ENCODE measurements around the gene BOD1L1. TPM values are rescaled to one million over a fixed set of nuclear protein-coding genes. Genes with fewer than 3 reads are reported as not detected.

The BOD1L1 gene
- 10 to 100 TPM; 29.6 to 46.2 (median 39.3) TPM for total RNA-seq
- long read RNA-seq, donor 1, partial matches to known transcripts = 57 of 64 reads
- long read RNA-seq, donor 1, other reads (novel, unspliced or antisense) = 7 of 64 reads
- long read RNA-seq, donor 2, partial matches to known transcripts = 1 of 1 reads
- long read RNA-seq, donor 2, other reads (novel, unspliced or antisense) = 0 of 1 reads

DNA sequence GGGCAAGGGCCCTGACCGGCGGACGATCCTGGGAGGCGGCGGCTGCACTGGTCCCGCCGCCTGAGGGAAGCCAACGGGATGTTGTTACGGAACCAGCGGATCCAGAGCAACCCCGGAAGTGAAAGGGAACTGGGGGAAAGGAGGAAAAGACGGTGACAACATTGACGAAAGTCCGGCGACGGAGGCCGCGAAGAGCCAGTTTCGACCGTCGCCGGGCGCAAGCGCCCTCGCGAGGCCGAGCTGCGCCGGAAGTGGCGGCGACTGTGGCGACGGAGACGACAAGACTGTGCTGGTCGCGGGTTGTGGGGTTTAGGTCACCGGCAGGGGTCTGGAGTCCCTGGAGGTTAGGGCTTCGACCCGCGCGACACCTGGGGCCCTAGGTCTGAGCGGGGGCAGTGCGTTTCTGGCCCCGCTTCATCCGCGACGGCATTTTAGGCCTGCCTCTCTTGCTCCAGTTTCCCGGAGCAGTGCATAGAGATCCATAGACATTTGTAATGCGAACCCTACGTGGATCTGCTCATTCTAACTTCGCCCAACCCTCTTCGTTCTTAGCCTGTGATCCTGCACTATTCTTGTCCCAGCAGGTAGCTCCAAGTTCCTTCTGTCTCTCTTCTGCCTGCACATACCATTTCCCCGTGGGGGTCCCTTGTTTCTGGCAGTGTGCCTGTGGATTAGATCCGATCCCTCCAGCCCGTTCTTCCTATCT is at the start of gene BOD1L1:
Gene BOD1L1, minus strand, starts transcription at position 120 of the 706 bp plus-strand sequence. CDS start 138 bp downstream, outside the sequence.
- Histone ChIP-seq H3K9me3 (no peaks in the 10 kb centered on the region), H3K4me3 (peak within 1 kb of the TSS; percentile 54), H3K36me3 (ENCODE audit: low read depth) (no peaks in the 10 kb centered on the region), H3K4me1 (ENCODE audit: low read depth) (peaks cover 10% of the 10 kb centered on the region)
- intact Hi-C loops (cut with DNase I, micrococcal nuclease) = no loop called here
- ATAC-seq (peak; percentile 99), DNase-seq (peak; percentile 92 to 94 (median 93))
- TF ChIP-seq, protein P1, sequence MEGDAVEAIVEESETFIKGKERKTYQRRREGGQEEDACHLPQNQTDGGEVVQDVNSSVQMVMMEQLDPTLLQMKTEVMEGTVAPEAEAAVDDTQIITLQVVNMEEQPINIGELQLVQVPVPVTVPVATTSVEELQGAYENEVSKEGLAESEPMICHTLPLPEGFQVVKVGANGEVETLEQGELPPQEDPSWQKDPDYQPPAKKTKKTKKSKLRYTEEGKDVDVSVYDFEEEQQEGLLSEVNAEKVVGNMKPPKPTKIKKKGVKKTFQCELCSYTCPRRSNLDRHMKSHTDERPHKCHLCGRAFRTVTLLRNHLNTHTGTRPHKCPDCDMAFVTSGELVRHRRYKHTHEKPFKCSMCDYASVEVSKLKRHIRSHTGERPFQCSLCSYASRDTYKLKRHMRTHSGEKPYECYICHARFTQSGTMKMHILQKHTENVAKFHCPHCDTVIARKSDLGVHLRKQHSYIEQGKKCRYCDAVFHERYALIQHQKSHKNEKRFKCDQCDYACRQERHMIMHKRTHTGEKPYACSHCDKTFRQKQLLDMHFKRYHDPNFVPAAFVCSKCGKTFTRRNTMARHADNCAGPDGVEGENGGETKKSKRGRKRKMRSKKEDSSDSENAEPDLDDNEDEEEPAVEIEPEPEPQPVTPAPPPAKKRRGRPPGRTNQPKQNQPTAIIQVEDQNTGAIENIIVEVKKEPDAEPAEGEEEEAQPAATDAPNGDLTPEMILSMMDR (IDR thresholded peaks at IDR 0.05) = peak; percentile 38

DNA sequence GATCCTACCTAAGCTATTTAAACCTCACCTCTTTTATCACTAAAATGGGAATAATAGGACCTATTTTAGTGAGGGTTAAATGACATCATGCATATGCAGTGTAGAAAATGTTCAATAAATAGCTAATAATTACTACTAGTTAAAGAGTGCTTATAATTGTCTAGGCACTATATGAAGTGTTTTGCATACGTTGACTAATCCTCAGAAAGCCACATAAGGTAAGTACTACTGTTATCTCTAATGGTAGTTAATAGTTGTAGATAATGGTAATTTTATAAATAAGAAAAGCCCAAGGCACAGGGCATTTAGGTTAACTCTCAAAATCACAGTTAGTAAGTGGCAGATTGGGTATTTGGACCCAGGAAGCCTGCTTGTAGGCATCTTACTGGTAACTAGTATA is 47.4 kb upstream of the BOD1L1 start:
- no peak for DNase-seq
- ATAC-seq = no peak
- no peak overlapping the region for H3K4me3 ChIP-seq
- H3K9me3 ChIP-seq = no peaks in the 10 kb centered on the region
- intact Hi-C loops (cut with DNase I, micrococcal nuclease) = no loop called here
- TF ChIP-seq, protein P1 (IDR thresholded peaks at IDR 0.05) = no peak
- no peaks in the 10 kb centered on the region for H3K36me3 ChIP-seq (ENCODE audit: low read depth)
- no peaks in the 10 kb centered on the region for H3K4me1 ChIP-seq (ENCODE audit: low read depth)

DNA sequence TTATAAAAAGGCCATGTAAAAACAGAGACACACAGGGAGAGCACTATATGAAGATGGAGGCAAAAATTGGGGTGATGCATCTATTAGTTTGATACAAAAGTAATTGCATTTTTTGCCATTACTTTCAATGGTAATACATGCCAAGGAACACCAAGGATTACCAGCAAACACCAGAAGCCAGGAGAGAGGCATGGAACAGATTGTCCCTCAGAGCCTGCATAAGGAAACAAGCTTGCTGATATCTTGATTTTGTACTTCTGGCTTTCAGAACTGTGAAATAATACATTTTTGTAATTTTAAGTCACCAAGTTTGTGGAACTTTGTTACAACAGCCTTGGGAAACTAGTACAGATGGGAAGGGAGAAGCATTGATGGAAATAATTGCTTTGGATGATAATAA is 45.6 kb upstream of the BOD1L1 start:
- Histone ChIP-seq H3K9me3 (no peaks in the 10 kb centered on the region), H3K4me1 (ENCODE audit: low read depth) (no peaks in the 10 kb centered on the region), H3K36me3 (ENCODE audit: low read depth) (no peaks in the 10 kb centered on the region), H3K4me3 (no peak overlapping the region)
- ATAC-seq = no peak
- TF ChIP-seq, protein P1 (IDR thresholded peaks at IDR 0.05) = no peak
- DNase-seq = no peak
- intact Hi-C loops (cut with DNase I, micrococcal nuclease) = no loop called here

DNA sequence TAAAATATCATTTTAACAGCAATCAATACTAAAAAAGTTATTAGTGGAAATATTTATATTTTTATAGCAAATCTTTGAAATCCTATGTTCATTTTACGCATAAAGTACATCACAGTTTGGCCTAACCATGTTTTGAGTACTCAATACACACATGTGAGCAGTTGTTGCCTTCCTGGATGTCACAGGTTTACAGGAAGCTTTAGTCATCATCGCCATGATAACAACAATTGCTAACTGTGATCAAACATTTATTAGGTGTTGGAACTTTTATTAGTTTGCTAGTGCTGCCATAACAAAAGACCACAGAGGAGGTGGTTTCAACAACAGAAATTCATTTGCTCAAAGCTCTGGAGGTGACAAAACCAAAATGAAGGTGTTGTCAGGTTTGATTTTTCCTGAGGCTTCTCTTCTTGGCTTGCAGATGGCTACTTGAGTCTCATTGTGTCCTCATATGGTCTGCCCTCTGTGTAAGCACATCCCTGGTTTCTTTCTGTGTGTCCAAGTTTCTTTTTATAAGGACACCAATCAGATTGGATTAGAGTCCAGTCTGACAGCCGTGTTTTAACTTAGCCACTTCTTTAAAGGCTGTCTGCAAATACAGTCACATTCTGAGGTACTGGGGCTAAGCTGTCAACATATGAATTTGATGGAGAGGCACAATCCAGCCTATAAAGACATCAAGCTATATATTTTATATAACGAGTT is 43.1 kb upstream of the BOD1L1 start:
- Histone ChIP-seq H3K4me3 (no peak overlapping the region), H3K36me3 (ENCODE audit: low read depth) (no peaks in the 10 kb centered on the region), H3K9me3 (no peaks in the 10 kb centered on the region), H3K4me1 (ENCODE audit: low read depth) (no peaks in the 10 kb centered on the region)
- no peak for DNase-seq
- TF ChIP-seq, protein P1 (IDR thresholded peaks at IDR 0.05) = no peak
- ATAC-seq = no peak
- intact Hi-C loops (cut with DNase I, micrococcal nuclease) = no loop called here

DNA sequence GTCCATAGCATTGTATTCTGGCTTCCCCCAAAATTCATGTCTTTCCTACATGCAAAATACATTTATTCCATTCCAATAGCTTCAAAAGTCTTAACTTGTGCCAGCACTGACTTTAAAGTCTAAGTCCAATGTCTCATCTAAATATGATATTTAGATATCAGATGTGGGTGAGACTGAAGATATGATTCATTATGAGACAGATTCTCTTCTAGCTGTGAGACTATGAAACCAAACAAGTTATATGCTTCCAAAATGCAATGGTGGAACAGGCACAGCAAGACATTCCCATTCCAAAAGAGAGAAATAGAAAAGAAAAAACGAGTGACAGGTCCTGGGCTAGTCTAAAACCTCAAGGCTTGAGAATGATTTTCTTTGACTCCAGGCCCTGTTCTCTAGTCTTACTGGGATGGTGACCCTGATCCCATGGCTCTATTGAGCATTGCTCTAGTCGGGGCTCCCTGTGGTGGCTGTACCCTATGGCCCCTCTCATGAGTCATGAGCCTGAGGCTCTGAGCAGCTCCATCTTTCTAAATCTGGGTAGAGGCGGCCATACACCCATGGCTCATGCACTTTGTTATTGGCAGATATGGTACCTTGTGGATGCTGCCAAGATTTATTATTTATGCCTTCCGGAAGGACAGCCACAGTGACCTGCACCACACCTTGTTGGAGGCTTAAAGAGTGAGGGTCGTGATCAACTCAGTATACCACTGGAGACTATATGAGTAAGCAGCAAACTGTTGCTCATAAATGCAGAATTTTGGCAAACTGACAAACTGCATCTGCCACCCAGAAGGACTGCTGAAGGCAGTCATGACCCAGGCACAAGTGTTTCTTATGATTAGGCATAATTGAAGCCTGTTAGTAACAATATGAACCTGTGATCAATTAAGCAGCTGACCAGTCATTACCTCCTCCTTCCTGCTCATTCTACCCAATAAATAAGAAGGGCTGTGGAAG is 38.5 kb upstream of the BOD1L1 start:
- DNase-seq (no peak), ATAC-seq (no peak)
- Histone ChIP-seq H3K4me1 (ENCODE audit: low read depth) (no peaks in the 10 kb centered on the region), H3K36me3 (ENCODE audit: low read depth) (no peaks in the 10 kb centered on the region), H3K9me3 (no peaks in the 10 kb centered on the region), H3K4me3 (no peak overlapping the region)
- intact Hi-C loops (cut with DNase I, micrococcal nuclease) = no loop called here
- TF ChIP-seq, protein P1 (IDR thresholded peaks at IDR 0.05) = no peak
